NCI-H345 treated with DMSO at 0.1 percent for 48 hours (cell line): Measurements from ENCODE around the gene FAM114A2.
"Not testable (repeated sequence)": the region's sequence is repeated elsewhere in the genome, so short reads cannot be mapped to it uniquely, and the experiment has no call there.

Source experiments
- DNase-seq: peaks from one replicate; lab custom pipeline; 2025; ENCODE audit not compliant: unreplicated experiment; lab: John Stamatoyannopoulos, UW

Gene FAM114A2

GRCh38 chr5:154049636-154050035, 10.9 kb upstream of the FAM114A2 start:
- no peak for DNase-seq

- no peak for DNase-seq
Observed at GRCh38 chr5:154047324-154047723, 8.6 kb upstream of the FAM114A2 start.

- no peak for DNase-seq
Observed at GRCh38 chr5:154046486-154046885, 7.8 kb upstream of the FAM114A2 start.

GRCh38 chr5:154044581-154044980, 5.9 kb upstream of the FAM114A2 start:
- DNase-seq: no peak

GRCh38 chr5:154044099-154044498, 5.4 kb upstream of the FAM114A2 start:
- DNase-seq: no peak

GRCh38 chr5:154042766-154043165, 4.1 kb upstream of the FAM114A2 start:
- no peak for DNase-seq

GRCh38 chr5:154039458-154039829, 734 bp upstream of the FAM114A2 start:
- DNase-seq: no peak

GRCh38 chr5:154038261-154038706, 426 bp downstream of the FAM114A2 start:
- peak; percentile 42 for DNase-seq

GRCh38 chr5:154034944-154035343, 3.8 kb downstream of the FAM114A2 start:
- no peak for DNase-seq

- no peak for DNase-seq
Observed at GRCh38 chr5:154031937-154032489, 6.7 kb downstream of the FAM114A2 start.

GRCh38 chr5:154025951-154026350, 12.8 kb downstream of the FAM114A2 start:
- DNase-seq: no peak

- DNase-seq: not testable (repeated sequence)
Observed at GRCh38 chr5:154018919-154019318, 19.8 kb downstream of the FAM114A2 start.

GRCh38 chr5:154015071-154015693, 23.5 kb downstream of the FAM114A2 start:
- no peak for DNase-seq

- no peak for DNase-seq
Observed at GRCh38 chr5:154010660-154011059, 28.1 kb downstream of the FAM114A2 start.

- DNase-seq: no peak
Observed at GRCh38 chr5:154005648-154006047, 33.1 kb downstream of the FAM114A2 start.

GRCh38 chr5:154002511-154003020, 36.1 kb downstream of the FAM114A2 start:
- no peak for DNase-seq

- DNase-seq: no peak
Observed at GRCh38 chr5:154002093-154002492, 36.6 kb downstream of the FAM114A2 start.

- DNase-seq: no peak
Observed at GRCh38 chr5:154000703-154001102, 38.0 kb downstream of the FAM114A2 start.

GRCh38 chr5:153999995-154000394, 38.7 kb downstream of the FAM114A2 start:
- DNase-seq: no peak

- no peak for DNase-seq
Observed at GRCh38 chr5:153998768-153999167, 39.9 kb downstream of the FAM114A2 start.

- DNase-seq: no peak
Observed at GRCh38 chr5:153998010-153998409, 40.7 kb downstream of the FAM114A2 start.

- DNase-seq: no peak
Observed at GRCh38 chr5:153991168-153991567, 47.5 kb downstream of the FAM114A2 start.

- no peak for DNase-seq
Observed at GRCh38 chr5:153988510-153988909, 50.2 kb downstream of the FAM114A2 start.
